ENCODE measurements around the gene KLHL21. TPM values are rescaled to one million over a fixed set of nuclear protein-coding genes. Genes with fewer than 3 reads are reported as not detected.

Gene KLHL21
- total and polyA plus RNA-seq, 4 experiments from 2014 or later, result 18.3 to 85.2 (median 56.6) TPM

Other genes with a start within 250 kb of the KLHL21 start
- 1 to 10 TPM; 2.7 to 3.1 TPM for gene ACOT7, start 209.1 kb downstream of the KLHL21 start, total RNA-seq
- 1 to 10 TPM; 6.5 to 7.4 TPM for gene ACOT7, start 209.1 kb downstream of the KLHL21 start, polyA plus RNA-seq
- gene HES2, start 182.9 kb downstream of the KLHL21 start, total RNA-seq, result not detected
- not detected for gene HES2, start 182.9 kb downstream of the KLHL21 start, polyA plus RNA-seq
- gene ESPN, start 178.1 kb downstream of the KLHL21 start, total RNA-seq, result 10 to 100 TPM; 10.9 to 13.5 TPM
- 1 to 10 TPM in 1 of 2 donors, under 1 TPM in 1; 0.48 to 1.8 TPM for gene ESPN, start 178.1 kb downstream of the KLHL21 start, polyA plus RNA-seq
- gene TNFRSF25, start 136.7 kb downstream of the KLHL21 start, total RNA-seq, result 100 to 1,000 TPM; 392 to 415 TPM
- 10 to 100 TPM; 28.9 to 60.7 TPM for gene TNFRSF25, start 136.7 kb downstream of the KLHL21 start, polyA plus RNA-seq
- 10 to 100 TPM; 10.4 to 11.8 TPM for gene PLEKHG5, start 111.2 kb downstream of the KLHL21 start, total RNA-seq
- gene PLEKHG5, start 111.2 kb downstream of the KLHL21 start, polyA plus RNA-seq, result 1 to 10 TPM; 1.7 to 2.0 TPM
- gene NOL9, start 48.4 kb downstream of the KLHL21 start, total RNA-seq, result 10 to 100 TPM; 59.9 to 60.9 TPM
- gene NOL9, start 48.4 kb downstream of the KLHL21 start, polyA plus RNA-seq, result 10 to 100 TPM; 12.7 to 32.6 TPM
- gene TAS1R1, start 47.6 kb downstream of the KLHL21 start, total RNA-seq, result not detected
- not detected for gene TAS1R1, start 47.6 kb downstream of the KLHL21 start, polyA plus RNA-seq
- gene ZBTB48, start 22.9 kb downstream of the KLHL21 start, total RNA-seq, result 10 to 100 TPM; 62.6 to 70.7 TPM
- gene ZBTB48, start 22.9 kb downstream of the KLHL21 start, polyA plus RNA-seq, result 10 to 100 TPM; 18.4 to 23.9 TPM
- 10 to 100 TPM; 13.1 to 14.7 TPM for gene PHF13, start 10.9 kb upstream of the KLHL21 start, total RNA-seq
- gene PHF13, start 10.9 kb upstream of the KLHL21 start, polyA plus RNA-seq, result 1 to 10 TPM; 2.1 to 6.9 TPM
- gene THAP3, start 22.0 kb upstream of the KLHL21 start, total RNA-seq, result 10 to 100 TPM; 29.5 to 34.5 TPM
- gene THAP3, start 22.0 kb upstream of the KLHL21 start, polyA plus RNA-seq, result 10 to 100 TPM; 13.5 to 18.7 TPM
- gene DNAJC11, start 98.9 kb upstream of the KLHL21 start, total RNA-seq, result 10 to 100 TPM; 40.5 to 41.6 TPM
- 10 to 100 TPM; 10.5 to 22.9 TPM for gene DNAJC11, start 98.9 kb upstream of the KLHL21 start, polyA plus RNA-seq
- gene CAMTA1, start 182.6 kb upstream of the KLHL21 start, total RNA-seq, result 10 to 100 TPM; 39.1 to 42.5 TPM
- gene CAMTA1, start 182.6 kb upstream of the KLHL21 start, polyA plus RNA-seq, result 100 to 1,000 TPM in 1 of 2 donors, 10 to 100 TPM in 1; 77.4 to 118 TPM

All from CD4-positive, alpha-beta memory T cell (primary cell).